Transverse colon (tissue), 4 donors: ENCODE measurements around the gene DISC1. TPM values are rescaled to one million over a fixed set of nuclear protein-coding genes. Genes with fewer than 3 reads are reported as not detected.

Source experiments
- DNase-seq: peaks from one replicate; pipeline ENCODE4 v3.0.0-alpha.2; 2019
- H3K27ac ChIP-seq, 4 donors: fragments of 200-600 bp; sonication (generic); 2 replicates each; pipeline ENCODE4 v1.5.1; 2016 to 2018; ENCODE audit warnings: inconsistent platforms in 4 of 4
- H3K27me3 ChIP-seq: fragments of 200-600 bp; sonication (generic); 2 replicates; pipeline ENCODE4 v1.5.1; 2017; ENCODE audit warnings: inconsistent platforms
- H3K36me3 ChIP-seq, 4 donors: fragments of 200-600 bp; sonication (generic); 2 replicates each; pipeline ENCODE4 v1.5.1; 2017 to 2019; ENCODE audit warnings: inconsistent platforms in 4 of 4
- H3K4me1 ChIP-seq, 4 donors: fragments of 200-600 bp; sonication (generic); 2 replicates each; pipeline ENCODE4 v1.5.1; 2017 to 2020; ENCODE audit warnings: inconsistent platforms in 4 of 4
- H3K4me3 ChIP-seq, 4 donors: fragments of 200-600 bp; sonication (generic); 1 replicate in 1 of 4; 2 replicates in 3 of 4; pipeline versions ENCODE4 v1.5.1 to v1.6.1; 2017 to 2019; ENCODE audit warnings: inconsistent platforms in 4 of 4
- H3K9me3 ChIP-seq, 2 donors: fragments of 200-600 bp; sonication (generic); 2 replicates each; pipeline ENCODE4 v1.5.1; 2017 to 2019; ENCODE audit warnings: inconsistent platforms in 2 of 2
- EP300 ChIP-seq: sonication (generic); formaldehyde crosslinking; IDR thresholded peaks from one replicate; pipeline ENCODE4 v1.6.1; 2017; ENCODE audit warnings: antibody characterized with exemption, low read depth
- POLR2A ChIP-seq: fragments of 450-650 bp; IDR thresholded peaks from one replicate; pipeline ENCODE4 v1.6.1; 2016; ENCODE audit warnings: antibody characterized with exemption, mild to moderate bottlenecking, moderate library complexity
- POLR2AphosphoS5 ChIP-seq, 3 donors: sonication (generic); formaldehyde crosslinking; IDR thresholded peaks; one replicate each; pipeline ENCODE4 v1.6.1; 2016; ENCODE audit warnings: antibody characterized with exemption in 3 of 3
- WGBS, 2 donors: methylation state at CpG; one replicate each; pipeline ENCODE4 v1.1.5; 2018; ENCODE audit warnings: low coverage in 1 of 2; 5-methylcytosine and 5-hydroxymethylcytosine counted together
- in situ Hi-C, 4 donors: fragments of 200-750 bp; cut with MboI; loops; one replicate each; pipeline versions ENCODE4 v1.15.0 to v1.15.1; 2017; ENCODE audit warnings: low sequenced_read_pairs in 3 of 4, low pct_ligation_motif_present in 1 of 4, low pct_unique_long_range_greater_than_20kb in 1 of 4
- intact Hi-C: fragments of 100-400 bp; cut with DNase I; formaldehyde crosslinking; loops from one replicate; pipeline ENCODE4 v1.15.1; 2023; ENCODE audit warnings: low total_unique reads
- total RNA-seq, 4 donors: library from RNA; depleted of rRNA; stranded (reverse); fragments of >200 nt; gene quantifications; one replicate each; pipeline ENCODE4 v1.1.0, GENCODE V29; 2016
- TF ChIP-seq, protein P1 (sequence below), 5 experiments: fragments of 200-600 bp in 3 of 5; fragments of 450-650 bp in 2 of 5; sonication (generic) in 3 of 5; IDR thresholded peaks; 1 replicate in 2 of 5; 2 replicates in 3 of 5; pipeline ENCODE4 v1.5.1; 2016 to 2017; ENCODE audit warnings: antibody characterized with exemption in 5 of 5, inconsistent platforms in 3 of 5, mild to moderate bottlenecking in 2 of 5, moderate library complexity in 1 of 5

Gene DISC1
- total RNA-seq, 4 donors from 2014 or later = 7.8 to 20.3 (median 11.5) TPM

DNA sequence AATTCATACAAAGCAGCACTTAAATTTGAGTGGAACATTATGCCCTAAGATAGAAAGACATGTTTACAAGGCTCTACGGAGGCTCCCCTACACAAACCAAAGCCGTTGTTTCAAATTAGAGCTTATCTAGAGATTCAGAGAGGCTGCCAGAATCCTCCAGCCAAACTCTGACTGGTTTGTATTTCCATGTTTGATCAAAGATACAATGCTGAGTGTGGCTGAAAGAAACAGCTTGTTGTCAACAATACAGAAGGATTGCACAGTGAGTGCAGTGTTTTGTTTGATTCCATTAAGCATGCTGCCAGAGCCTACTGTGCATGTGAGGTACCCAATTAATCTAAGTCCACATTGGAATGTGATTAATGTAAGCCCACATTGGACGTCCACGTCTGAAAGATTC lies 402.7 kb downstream of the DISC1 start:
- TF ChIP-seq, protein P1, sequence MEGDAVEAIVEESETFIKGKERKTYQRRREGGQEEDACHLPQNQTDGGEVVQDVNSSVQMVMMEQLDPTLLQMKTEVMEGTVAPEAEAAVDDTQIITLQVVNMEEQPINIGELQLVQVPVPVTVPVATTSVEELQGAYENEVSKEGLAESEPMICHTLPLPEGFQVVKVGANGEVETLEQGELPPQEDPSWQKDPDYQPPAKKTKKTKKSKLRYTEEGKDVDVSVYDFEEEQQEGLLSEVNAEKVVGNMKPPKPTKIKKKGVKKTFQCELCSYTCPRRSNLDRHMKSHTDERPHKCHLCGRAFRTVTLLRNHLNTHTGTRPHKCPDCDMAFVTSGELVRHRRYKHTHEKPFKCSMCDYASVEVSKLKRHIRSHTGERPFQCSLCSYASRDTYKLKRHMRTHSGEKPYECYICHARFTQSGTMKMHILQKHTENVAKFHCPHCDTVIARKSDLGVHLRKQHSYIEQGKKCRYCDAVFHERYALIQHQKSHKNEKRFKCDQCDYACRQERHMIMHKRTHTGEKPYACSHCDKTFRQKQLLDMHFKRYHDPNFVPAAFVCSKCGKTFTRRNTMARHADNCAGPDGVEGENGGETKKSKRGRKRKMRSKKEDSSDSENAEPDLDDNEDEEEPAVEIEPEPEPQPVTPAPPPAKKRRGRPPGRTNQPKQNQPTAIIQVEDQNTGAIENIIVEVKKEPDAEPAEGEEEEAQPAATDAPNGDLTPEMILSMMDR (IDR thresholded peaks at IDR 0.05) = no peak
- TF ChIP-seq EP300 (no peak), POLR2AphosphoS5 (IDR thresholded peaks at IDR 0.05) (no peak)
- Histone ChIP-seq H3K27me3 (no peaks in the 10 kb centered on the region), H3K9me3 (no peaks in the 10 kb centered on the region), H3K4me3 (no peak overlapping the region), H3K4me1 (no peaks in the 10 kb centered on the region), H3K36me3 (no peaks in the 10 kb centered on the region), H3K27ac (no peak overlapping the region)
- intact Hi-C loops = no loop called here
- no peak for DNase-seq
- WGBS, 2 donors = 83% methylated on average over 4 of the region's 4 CpGs; no CpG with 5 or more reads in 1 of the 2 donors
- in situ Hi-C loops = no loop called here

DNA sequence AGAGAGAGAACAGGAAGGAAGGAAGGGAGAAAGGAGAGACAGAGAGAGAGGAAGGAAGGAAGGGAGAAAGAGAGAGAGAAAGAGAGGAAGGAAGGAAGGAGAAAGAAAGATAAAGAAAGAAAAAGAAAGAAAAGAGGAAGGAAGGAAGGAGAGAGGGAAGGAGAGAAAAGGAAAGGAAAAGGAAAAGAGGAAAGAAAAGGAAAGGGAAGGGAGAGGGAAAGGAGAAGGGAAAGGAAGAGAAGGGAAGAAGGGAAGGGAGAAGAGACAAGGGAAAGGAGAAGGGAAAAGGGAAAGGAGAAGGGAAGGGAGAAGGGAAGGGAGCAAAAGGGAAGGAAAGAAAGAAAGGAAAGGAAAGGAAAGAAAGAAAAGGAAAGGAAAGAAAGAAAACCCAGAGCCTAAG lies 404.6 kb downstream of the DISC1 start:
- H3K4me3 ChIP-seq = no peak overlapping the region
- no peaks in the 10 kb centered on the region for H3K27me3 ChIP-seq
- in situ Hi-C loops = no loop called here
- no peaks in the 10 kb centered on the region for H3K36me3 ChIP-seq
- no peaks in the 10 kb centered on the region for H3K9me3 ChIP-seq
- no peak overlapping the region for H3K27ac ChIP-seq
- DNase-seq = no peak
- intact Hi-C loops = loop anchor here (5.0 kb wide), 1 partner anchor 281 kb away; no protein-coding TSS in a partner anchor
- no peak for TF ChIP-seq POLR2AphosphoS5 (IDR thresholded peaks at IDR 0.05)
- TF ChIP-seq, protein P1 (IDR thresholded peaks at IDR 0.05) = no peak
- TF ChIP-seq EP300 = no peak
- no peak for TF ChIP-seq POLR2A
- H3K4me1 ChIP-seq = no peaks in the 10 kb centered on the region

DNA sequence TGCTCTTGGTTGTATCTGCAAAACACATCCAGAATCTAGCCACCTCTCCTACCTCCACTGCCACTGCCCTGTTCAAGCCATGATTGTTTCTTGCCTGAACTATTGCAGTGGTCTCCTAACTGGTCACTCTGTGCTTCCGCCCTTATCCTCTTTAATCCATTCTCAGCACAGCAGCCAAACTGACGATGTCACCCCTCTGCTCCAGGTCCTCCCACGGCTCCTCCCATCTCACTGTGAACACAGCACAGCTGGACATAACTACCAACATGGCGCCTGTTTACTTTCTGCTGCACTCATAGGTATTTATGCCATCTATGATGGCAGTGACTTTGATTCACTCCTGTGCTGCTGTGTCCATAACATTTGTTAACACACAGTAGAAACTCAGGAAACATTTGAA lies 406.7 kb downstream of the DISC1 start:
- no peaks in the 10 kb centered on the region for H3K9me3 ChIP-seq
- H3K27me3 ChIP-seq = no peaks in the 10 kb centered on the region
- H3K27ac ChIP-seq = no peak overlapping the region
- TF ChIP-seq EP300 = no peak
- TF ChIP-seq POLR2AphosphoS5 (IDR thresholded peaks at IDR 0.05) = no peak
- no peak for TF ChIP-seq POLR2A
- TF ChIP-seq, protein P1 (IDR thresholded peaks at IDR 0.05) = no peak
- H3K4me3 ChIP-seq = no peak overlapping the region
- in situ Hi-C loops (no loop called here), intact Hi-C loops (loop anchor here (5.0 kb wide), 1 partner anchor 279 kb away; no protein-coding TSS in a partner anchor)
- no peaks in the 10 kb centered on the region for H3K4me1 ChIP-seq
- WGBS, 2 donors = 83% methylated on average over 4 of the region's 4 CpGs; no CpG with 5 or more reads in 1 of the 2 donors
- no peaks in the 10 kb centered on the region for H3K36me3 ChIP-seq
- DNase-seq = no peak

DNA sequence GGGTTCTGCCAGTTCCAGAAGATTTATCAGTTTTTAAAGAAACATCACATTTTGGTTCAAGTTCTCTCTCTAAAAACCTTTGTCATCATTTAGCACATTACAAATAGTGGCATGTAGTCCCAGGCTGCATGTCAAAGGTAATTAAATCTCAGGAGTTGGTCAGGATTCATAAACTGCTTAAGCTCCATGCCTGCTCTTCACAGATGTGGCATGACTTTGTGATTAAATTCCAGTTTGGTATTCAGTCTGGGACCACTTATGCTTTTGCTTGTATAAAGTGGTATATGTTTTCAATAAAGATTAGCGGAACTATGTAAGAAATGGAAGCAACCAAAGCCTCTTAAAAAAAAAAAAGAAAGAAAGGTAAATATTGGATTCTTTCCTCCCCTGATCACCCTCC lies 408.0 kb downstream of the DISC1 start:
- H3K4me1 ChIP-seq = no peaks in the 10 kb centered on the region
- TF ChIP-seq, protein P1 (IDR thresholded peaks at IDR 0.05) = no peak
- no peak for TF ChIP-seq POLR2AphosphoS5 (IDR thresholded peaks at IDR 0.05)
- no peak for TF ChIP-seq POLR2A
- TF ChIP-seq EP300 = no peak
- WGBS, 2 donors = 92 to 100% methylated on average over 1 of the region's 1 CpG
- in situ Hi-C loops = no loop called here
- H3K36me3 ChIP-seq = no peaks in the 10 kb centered on the region
- H3K9me3 ChIP-seq = no peaks in the 10 kb centered on the region
- DNase-seq = no peak
- no peaks in the 10 kb centered on the region for H3K27me3 ChIP-seq
- H3K27ac ChIP-seq = no peak overlapping the region
- intact Hi-C loops = loop anchor here (5.0 kb wide), 1 partner anchor 278 kb away; no protein-coding TSS in a partner anchor
- no peak overlapping the region for H3K4me3 ChIP-seq
